HCT116 (cell line): Measurements from ENCODE around the gene ADARB1. TPM values are rescaled to one million over a fixed set of nuclear protein-coding genes. Genes with fewer than 3 reads are reported as not detected.

Experiments used
- ATAC-seq: fragments of 200-7000 bp; cut with Tn5 transposase; 2 replicates; pipeline ENCODE4 v1.9.1; 2020; ENCODE audit warnings: mild to moderate bottlenecking, moderate library complexity
- BruUV-seq: library from RNA; stranded (reverse); fragments of 400-500 nt; replicated peaks from 2 replicates; lab custom pipeline; 2021; lab: Mats Ljungman, UMichigan
- CTCF ChIA-PET: fragments of 300-600 bp; sonication (Branson Sonifier 250); formaldehyde crosslinking; loops from one replicate; lab custom pipeline; 2021; ENCODE audit warnings: antibody characterized with exemption; lab: Charles Lee
- POLR2A ChIA-PET: fragments of 300-600, 350-600 bp; sonication (Branson Sonifier 250); formaldehyde crosslinking; loops from one replicate; lab custom pipeline; 2021; ENCODE audit warnings: antibody characterized with exemption; lab: Charles Lee
- RAD21 ChIA-PET, 2 experiments: fragments of 300-600 bp; sonication (Branson Sonifier 250); formaldehyde crosslinking; loops; one replicate each; lab custom pipeline; 2023; ENCODE audit warnings: low total read pairs in 2 of 2; ENCODE audit not compliant: uncharacterized antibody in 2 of 2, unreplicated experiment in 2 of 2, low non-redundant PET in 1 of 2; lab: Charles Lee
- DNase-seq: peaks from one replicate; pipeline ENCODE4 v3.0.0-alpha.2; 2010; ENCODE audit warnings: low read depth, low spot score
- H2AFZ ChIP-seq: fragments of 200-600 bp; shearing (Covaris generic), sonication (generic); 2 replicates; pipeline ENCODE4 v1.6.1; 2017; ENCODE audit warnings: low read depth, mixed run types, mixed read lengths, antibody characterized with exemption, low read length; ENCODE audit not compliant: poor library complexity, severe bottlenecking
- H3K27ac ChIP-seq: 2 replicates; pipeline ENCODE4 v1.5.1; 2012; ENCODE audit warnings: low read depth, low read length
- H3K27me3 ChIP-seq: fragments of 200-600 bp; sonication (generic); 2 replicates; pipeline ENCODE4 v1.6.1; 2016; ENCODE audit warnings: mixed run types, low read length, mixed read lengths; ENCODE audit not compliant: insufficient read depth
- H3K36me3 ChIP-seq, 2 experiments: fragments of 200-500 bp in 1 of 2; fragments of 200-600 bp in 1 of 2; sonication (Bioruptor generic) in 1 of 2; sonication (generic) in 1 of 2; 2 replicates each; pipeline versions ENCODE4 v1.5.1 to v1.6.1; 2014 to 2016; ENCODE audit warnings: low read length in 2 of 2, inconsistent platforms in 1 of 2, mixed read lengths in 1 of 2, mixed run types in 1 of 2; ENCODE audit not compliant: insufficient read depth in 2 of 2, control insufficient read depth in 1 of 2
- H3K4me1 ChIP-seq, 2 experiments: fragments of 200-600 bp in 1 of 2; sonication (generic) in 1 of 2; 2 replicates each; pipeline versions ENCODE4 v1.5.1 to v1.6.1; 2012 to 2017; ENCODE audit warnings: low read length in 2 of 2, inconsistent platforms in 1 of 2, mild to moderate bottlenecking in 1 of 2, mixed read lengths in 1 of 2, mixed run types in 1 of 2, moderate library complexity in 1 of 2; ENCODE audit not compliant: insufficient read depth in 2 of 2, control insufficient read depth in 1 of 2
- H3K4me2 ChIP-seq: fragments of 200-600 bp; sonication (generic); 2 replicates; pipeline ENCODE4 v1.6.1; 2017; ENCODE audit warnings: mixed run types, low read length, mixed read lengths
- H3K4me3 ChIP-seq, 2 experiments: fragments of 200-600 bp in 1 of 2; sonication (generic) in 1 of 2; replicated peaks in 1 of 2; 2 replicates each; pipeline ENCODE4 v1.5.1; 2011 to 2016; ENCODE audit warnings: low read length in 2 of 2, control low read depth in 1 of 2, low read depth in 1 of 2, mild to moderate bottlenecking in 1 of 2, mixed read lengths in 1 of 2, mixed run types in 1 of 2
- H3K79me2 ChIP-seq: fragments of 200-600 bp; sonication (generic); 2 replicates; pipeline ENCODE4 v1.6.1; 2017; ENCODE audit warnings: mild to moderate bottlenecking, mixed run types, low read length, moderate library complexity, mixed read lengths; ENCODE audit not compliant: insufficient read depth
- H3K9ac ChIP-seq: fragments of 200-600 bp; sonication (generic); 2 replicates; pipeline ENCODE4 v1.6.1; 2016; ENCODE audit warnings: low read length, mixed read lengths
- H3K9me2 ChIP-seq: fragments of 200-600 bp; sonication (generic), shearing (Covaris generic); 2 replicates; pipeline ENCODE4 v1.6.1; 2017; ENCODE audit warnings: mixed run types, mild to moderate bottlenecking, moderate library complexity; ENCODE audit not compliant: insufficient read depth
- H3K9me3 ChIP-seq, 2 experiments: fragments of 200-500 bp in 1 of 2; fragments of 200-600 bp in 1 of 2; sonication (Bioruptor generic) in 1 of 2; sonication (generic) in 1 of 2; 2 replicates each; pipeline ENCODE4 v1.6.1; 2014 to 2017; ENCODE audit warnings: low read length in 2 of 2, mixed read lengths in 2 of 2, inconsistent platforms in 1 of 2, low read depth in 1 of 2, mild to moderate bottlenecking in 1 of 2, mixed run types in 1 of 2, moderate library complexity in 1 of 2; ENCODE audit not compliant: control insufficient read depth in 1 of 2, insufficient read depth in 1 of 2
- H4K20me1 ChIP-seq: fragments of 200-600 bp; sonication (generic), shearing (Covaris generic); 2 replicates; pipeline ENCODE4 v1.6.1; 2017; ENCODE audit warnings: mixed run types, mild to moderate bottlenecking, moderate library complexity; ENCODE audit not compliant: insufficient read depth
- EZH2phosphoT487 ChIP-seq: fragments of 200-600 bp; IDR thresholded peaks from 2 replicates; pipeline ENCODE4 v1.6.1; 2018; ENCODE audit warnings: antibody characterized with exemption, borderline replicate concordance
- POLR2AphosphoS5 ChIP-seq: IDR thresholded peaks from 2 replicates; pipeline ENCODE4 v1.6.1; 2011; ENCODE audit warnings: mild to moderate bottlenecking, low read depth, low read length, moderate library complexity
- RAD21 ChIP-seq: IDR thresholded peaks from 2 replicates; pipeline ENCODE4 v1.6.1; 2012; ENCODE audit warnings: low read depth, mild to moderate bottlenecking
- SRF ChIP-seq: IDR thresholded peaks from 2 replicates; pipeline ENCODE4 v1.6.1; 2012; ENCODE audit warnings: low read depth
- intact Hi-C: fragments of 100-400 bp; cut with micrococcal nuclease; formaldehyde crosslinking; loops from 2 replicates; pipeline ENCODE4 v1.10.0; 2022
- total RNA-seq: library from RNA; stranded (reverse); gene quantifications from one replicate; pipeline ENCODE4 v1.2.1, GENCODE V29; 2021; ENCODE audit not compliant: unreplicated experiment
- TF ChIP-seq, protein P1 (sequence below): IDR thresholded peaks from 2 replicates; pipeline ENCODE4 v1.6.1; 2012; ENCODE audit warnings: low read depth
- TF ChIP-seq, protein P2 (sequence below): IDR thresholded peaks from 2 replicates; pipeline ENCODE4 v1.6.1; 2011; ENCODE audit warnings: mild to moderate bottlenecking, low read length, moderate library complexity; ENCODE audit not compliant: insufficient replicate concordance; ENCODE audit errors: extremely low read depth

ADARB1 gene
- total RNA-seq, 1 experiment from 2014 or later: 13.5 TPM

DNA sequence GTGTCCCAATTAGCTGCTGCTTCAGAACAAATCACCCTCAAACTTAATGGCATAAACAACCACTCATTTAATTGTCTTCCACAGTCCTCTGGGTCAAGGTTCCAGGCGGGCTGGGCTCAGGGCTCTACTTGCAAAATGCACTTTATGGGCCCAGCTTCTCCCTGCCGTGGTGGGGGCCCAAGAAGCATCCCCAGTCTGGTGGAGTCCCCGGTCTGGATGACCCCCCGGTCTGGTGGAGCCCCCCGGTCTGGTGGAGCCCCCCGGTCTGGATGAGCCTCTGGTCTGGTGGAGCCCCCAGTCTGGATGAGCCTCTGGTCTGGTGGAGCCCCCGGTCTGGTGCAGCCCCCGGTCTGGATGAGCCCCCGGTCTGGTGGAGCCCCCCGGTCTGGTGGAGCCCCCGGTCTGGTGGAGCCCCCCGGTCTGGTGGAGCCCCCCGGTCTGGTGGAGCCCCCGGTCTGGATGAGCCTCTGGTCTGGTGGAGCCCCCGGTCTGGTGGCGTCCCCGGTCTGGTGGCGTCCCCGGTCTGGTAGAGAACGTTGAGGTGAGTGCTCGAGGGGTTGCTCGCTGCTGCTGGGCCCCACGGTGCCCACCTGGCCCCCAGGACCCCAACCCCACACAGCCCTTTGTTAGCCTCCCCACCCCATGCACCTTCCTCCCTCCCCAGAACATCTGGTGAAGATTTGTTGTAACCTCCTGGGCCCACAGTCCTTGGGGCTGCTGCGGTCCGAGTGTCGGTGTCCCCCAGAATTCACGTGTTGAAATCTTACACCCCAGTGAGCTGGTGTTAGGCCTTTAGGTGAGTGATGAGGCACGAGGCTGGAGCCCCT is 179.5 kb downstream of the ADARB1 start:
- Histone ChIP-seq H3K36me3 (no peaks in the 10 kb centered on the region), H2AFZ (no peak overlapping the region), H3K79me2 (no peaks in the 10 kb centered on the region), H4K20me1 (no peaks in the 10 kb centered on the region), H3K27ac (no peak overlapping the region), H3K9ac (no peak overlapping the region), H3K27me3 (no peaks in the 10 kb centered on the region), H3K4me3 (no peak overlapping the region), H3K4me1 (peaks cover 4 to 16% of the 10 kb centered on the region in 2 experiments; a peak in 2 of 4 replicates), H3K4me2 (no peak overlapping the region), H3K9me3 (no peaks in the 10 kb centered on the region), H3K9me2 (no peaks in the 10 kb centered on the region)
- ChIA-PET RAD21 (no interaction called here), CTCF (no interaction called here), POLR2A (no interaction called here)
- ATAC-seq: no peak
- no TSS peak for BruUV-seq
- DNase-seq: no peak
- no peak for TF ChIP-seq RAD21
- intact Hi-C loops: no loop called here

DNA sequence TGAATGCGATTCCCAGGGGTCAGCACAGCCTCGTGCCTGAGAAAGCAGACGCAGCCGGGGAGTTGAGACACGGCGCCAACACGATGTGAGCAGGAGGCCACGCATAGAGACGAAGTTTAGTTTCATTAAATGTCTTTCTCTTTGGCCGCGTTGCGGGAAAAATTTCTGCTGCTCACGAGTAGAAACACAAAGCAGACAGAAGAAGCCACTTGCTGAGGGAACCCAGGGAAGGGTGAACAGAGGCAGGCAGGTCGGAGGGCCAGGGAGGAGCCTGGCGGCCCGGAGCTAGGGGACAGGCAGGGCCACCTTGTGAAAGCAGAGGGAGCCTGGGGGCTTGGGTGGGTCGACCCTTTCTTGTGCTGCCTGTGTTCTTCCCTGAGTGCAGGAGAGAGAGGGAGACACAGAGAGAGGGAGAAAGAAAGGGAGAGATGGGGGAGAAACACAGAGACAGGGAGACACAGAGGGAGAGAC is 180.1 kb downstream of the ADARB1 start:
- BruUV-seq: no TSS peak
- H4K20me1 ChIP-seq: no peaks in the 10 kb centered on the region
- TF ChIP-seq, protein P1, sequence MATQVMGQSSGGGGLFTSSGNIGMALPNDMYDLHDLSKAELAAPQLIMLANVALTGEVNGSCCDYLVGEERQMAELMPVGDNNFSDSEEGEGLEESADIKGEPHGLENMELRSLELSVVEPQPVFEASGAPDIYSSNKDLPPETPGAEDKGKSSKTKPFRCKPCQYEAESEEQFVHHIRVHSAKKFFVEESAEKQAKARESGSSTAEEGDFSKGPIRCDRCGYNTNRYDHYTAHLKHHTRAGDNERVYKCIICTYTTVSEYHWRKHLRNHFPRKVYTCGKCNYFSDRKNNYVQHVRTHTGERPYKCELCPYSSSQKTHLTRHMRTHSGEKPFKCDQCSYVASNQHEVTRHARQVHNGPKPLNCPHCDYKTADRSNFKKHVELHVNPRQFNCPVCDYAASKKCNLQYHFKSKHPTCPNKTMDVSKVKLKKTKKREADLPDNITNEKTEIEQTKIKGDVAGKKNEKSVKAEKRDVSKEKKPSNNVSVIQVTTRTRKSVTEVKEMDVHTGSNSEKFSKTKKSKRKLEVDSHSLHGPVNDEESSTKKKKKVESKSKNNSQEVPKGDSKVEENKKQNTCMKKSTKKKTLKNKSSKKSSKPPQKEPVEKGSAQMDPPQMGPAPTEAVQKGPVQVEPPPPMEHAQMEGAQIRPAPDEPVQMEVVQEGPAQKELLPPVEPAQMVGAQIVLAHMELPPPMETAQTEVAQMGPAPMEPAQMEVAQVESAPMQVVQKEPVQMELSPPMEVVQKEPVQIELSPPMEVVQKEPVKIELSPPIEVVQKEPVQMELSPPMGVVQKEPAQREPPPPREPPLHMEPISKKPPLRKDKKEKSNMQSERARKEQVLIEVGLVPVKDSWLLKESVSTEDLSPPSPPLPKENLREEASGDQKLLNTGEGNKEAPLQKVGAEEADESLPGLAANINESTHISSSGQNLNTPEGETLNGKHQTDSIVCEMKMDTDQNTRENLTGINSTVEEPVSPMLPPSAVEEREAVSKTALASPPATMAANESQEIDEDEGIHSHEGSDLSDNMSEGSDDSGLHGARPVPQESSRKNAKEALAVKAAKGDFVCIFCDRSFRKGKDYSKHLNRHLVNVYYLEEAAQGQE: no peak
- TF ChIP-seq EZH2phosphoT487: no peak
- TF ChIP-seq, protein P2, sequence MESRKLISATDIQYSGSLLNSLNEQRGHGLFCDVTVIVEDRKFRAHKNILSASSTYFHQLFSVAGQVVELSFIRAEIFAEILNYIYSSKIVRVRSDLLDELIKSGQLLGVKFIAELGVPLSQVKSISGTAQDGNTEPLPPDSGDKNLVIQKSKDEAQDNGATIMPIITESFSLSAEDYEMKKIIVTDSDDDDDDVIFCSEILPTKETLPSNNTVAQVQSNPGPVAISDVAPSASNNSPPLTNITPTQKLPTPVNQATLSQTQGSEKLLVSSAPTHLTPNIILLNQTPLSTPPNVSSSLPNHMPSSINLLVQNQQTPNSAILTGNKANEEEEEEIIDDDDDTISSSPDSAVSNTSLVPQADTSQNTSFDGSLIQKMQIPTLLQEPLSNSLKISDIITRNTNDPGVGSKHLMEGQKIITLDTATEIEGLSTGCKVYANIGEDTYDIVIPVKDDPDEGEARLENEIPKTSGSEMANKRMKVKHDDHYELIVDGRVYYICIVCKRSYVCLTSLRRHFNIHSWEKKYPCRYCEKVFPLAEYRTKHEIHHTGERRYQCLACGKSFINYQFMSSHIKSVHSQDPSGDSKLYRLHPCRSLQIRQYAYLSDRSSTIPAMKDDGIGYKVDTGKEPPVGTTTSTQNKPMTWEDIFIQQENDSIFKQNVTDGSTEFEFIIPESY: no peak
- no peak for TF ChIP-seq POLR2AphosphoS5
- TF ChIP-seq SRF: no peak
- TF ChIP-seq RAD21: no peak
- intact Hi-C loops: no loop called here
- RAD21 ChIA-PET: no interaction called here
- no peak for ATAC-seq
- DNase-seq: no peak
- H3K9ac ChIP-seq: no peak overlapping the region
- peaks cover 4 to 16% of the 10 kb centered on the region in 2 experiments; a peak in 2 of 4 replicates for H3K4me1 ChIP-seq
- H3K9me3 ChIP-seq: no peaks in the 10 kb centered on the region
- H3K4me2 ChIP-seq: no peak overlapping the region
- no peaks in the 10 kb centered on the region for H3K9me2 ChIP-seq
- H3K79me2 ChIP-seq: no peaks in the 10 kb centered on the region
- H3K27me3 ChIP-seq: no peaks in the 10 kb centered on the region
- POLR2A ChIA-PET: no interaction called here
- no peak overlapping the region for H3K4me3 ChIP-seq
- no peaks in the 10 kb centered on the region for H3K36me3 ChIP-seq
- CTCF ChIA-PET: no interaction called here
- H2AFZ ChIP-seq: no peak overlapping the region
- no peak overlapping the region for H3K27ac ChIP-seq
